HG02763 (cell line): ENCODE results near the gene PTPN12.
"Not testable (repeated sequence)": the region's sequence is repeated elsewhere in the genome, so short reads cannot be mapped to it uniquely, and the experiment has no call there.

Experiments
- ATAC-seq: cut with Tn5 transposase; IDR thresholded peaks from one replicate; pipeline ENCODE4 v1.9.1; 2021; ENCODE audit warnings: mild to moderate bottlenecking, moderate library complexity; ENCODE audit not compliant: unreplicated experiment

PTPN12 gene

DNA sequence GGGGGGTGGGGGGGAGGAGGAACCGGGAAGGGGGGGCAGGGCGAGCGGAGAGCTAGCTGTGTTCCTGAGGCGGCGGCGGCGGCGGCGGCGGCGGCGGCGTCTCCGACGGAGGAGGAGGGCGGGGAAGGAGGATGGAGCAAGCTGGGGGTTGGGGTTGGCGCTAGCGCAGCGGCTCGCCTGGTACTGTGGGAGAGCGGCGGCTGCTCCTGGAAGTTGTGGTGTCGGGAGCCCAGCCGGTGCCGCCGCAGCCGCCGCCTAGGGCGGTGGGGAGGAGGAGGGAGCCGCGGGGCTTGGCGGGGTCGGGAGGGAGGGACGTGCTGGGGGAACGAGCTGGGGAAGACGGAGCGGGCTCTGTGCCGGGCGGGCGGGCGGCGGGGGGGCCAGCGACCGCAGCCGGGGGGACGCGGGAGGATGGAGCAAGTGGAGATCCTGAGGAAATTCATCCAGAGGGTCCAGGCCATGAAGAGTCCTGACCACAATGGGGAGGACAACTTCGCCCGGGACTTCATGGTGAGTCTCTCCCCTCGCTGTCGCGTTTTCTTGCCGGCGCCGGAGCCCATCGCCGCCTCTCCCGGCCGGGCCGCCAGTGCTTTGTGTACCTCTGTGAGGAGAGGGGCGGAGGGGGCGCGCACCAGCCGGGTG, at the start of gene PTPN12:
Gene PTPN12 (plus strand): TSS at position 160 of the 642 bp plus-strand sequence. CDS start 252 bp downstream, at position 412.
- peak; percentile 35 for ATAC-seq

DNA sequence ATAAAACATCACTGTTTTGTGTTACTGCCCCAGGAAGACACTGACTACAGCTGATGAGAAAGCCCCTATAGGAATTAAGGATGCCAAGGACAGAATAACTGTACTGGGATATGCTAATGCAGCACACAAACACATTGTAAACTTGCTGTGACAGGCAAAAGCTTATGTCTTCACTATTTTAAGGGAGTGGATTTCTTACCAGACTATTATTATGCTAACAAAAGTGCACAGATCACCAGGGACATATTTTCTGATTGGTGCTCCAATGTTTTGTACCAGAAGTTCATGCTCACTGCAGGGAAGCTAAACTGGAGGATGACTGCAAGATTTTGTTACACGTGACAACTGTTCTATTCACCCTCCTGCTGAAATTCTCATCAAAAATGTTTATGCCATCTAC, 48.1 kb upstream of the PTPN12 start:
- no peak for ATAC-seq

DNA sequence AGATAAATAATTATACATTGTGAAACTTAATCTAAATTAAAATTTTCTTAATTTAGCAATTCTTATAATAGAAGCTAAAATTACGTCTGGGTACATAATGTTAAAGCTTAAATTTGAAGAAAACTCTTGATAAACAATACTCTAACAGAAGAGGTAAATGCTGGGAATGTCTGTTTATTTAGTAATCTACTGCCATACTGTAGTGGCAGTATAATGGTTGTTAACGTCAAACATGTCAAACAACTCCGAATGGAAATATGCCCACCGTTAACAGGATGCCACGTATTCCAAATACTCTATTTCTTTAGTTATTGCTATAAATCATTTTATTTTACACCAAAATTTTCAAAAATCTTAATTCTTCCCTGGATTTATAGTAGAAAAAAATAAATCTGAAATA, 40.0 kb upstream of the PTPN12 start:
- no peak for ATAC-seq

DNA sequence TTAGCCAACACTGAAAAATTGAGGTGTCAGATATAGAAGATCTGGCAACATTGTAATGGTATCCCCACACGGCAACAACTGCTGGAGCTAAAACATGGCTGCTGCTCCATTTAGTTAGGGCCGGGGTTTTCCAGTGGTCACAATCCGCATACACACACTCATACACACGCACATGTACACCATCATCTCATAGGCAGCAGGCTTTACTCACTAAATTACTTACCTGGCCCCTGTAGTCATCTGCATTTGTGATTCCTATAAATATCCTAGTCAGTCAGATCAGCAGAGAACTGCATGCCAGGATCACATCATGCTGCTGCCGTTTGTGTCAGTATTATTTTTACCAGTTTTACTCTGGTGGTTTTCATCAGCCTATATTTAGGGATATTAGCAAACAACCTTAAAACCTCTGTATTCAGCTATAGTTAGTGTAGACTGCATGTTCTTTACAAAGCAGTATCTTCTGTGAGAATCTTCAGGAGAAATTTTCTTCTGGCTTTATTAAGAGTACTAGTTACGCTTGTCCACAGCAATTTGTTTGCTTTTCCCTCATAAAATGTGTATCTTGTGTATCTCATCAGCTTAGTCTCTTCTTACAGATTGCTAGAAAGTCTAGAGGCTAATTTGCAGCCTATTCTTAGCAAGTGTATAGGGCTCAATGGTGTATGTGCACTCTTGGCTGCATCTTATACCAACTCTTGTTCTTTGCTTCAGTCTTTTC, 38.3 kb upstream of the PTPN12 start:
- ATAC-seq: no peak

DNA sequence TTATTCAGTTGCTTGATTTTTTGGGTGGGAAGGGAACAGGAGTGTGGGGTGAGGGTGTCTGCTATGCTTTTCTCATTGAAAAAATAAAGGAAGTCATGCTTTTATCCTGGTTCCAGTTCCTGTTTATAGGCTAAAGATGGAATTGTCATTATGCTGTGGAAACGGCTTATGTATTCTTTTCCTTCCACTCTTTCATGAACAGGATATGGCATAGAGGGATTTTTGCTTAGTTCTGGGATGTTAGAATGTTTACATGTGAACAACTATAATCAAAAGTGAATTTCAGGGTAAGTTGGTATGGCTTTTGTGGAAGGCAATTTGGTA, 35.9 kb upstream of the PTPN12 start:
- no peak for ATAC-seq

DNA sequence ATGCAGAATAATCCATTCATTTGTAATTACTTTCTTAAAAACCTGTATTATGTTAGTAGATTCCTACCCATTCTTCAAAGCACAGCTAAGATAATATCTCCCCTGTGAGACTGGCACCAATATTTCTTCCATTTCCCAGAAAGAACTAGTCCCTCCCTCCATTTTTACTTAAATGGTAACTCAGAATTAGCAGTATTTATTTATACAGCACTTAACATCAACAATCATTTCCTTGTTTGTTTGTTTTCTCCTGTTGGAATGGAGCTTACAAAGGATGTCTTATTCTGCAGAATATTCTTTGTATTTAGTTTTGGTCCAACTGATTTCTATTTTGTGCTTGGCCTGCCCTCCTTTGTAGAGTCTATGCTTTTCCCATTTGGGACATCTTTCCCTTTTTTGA, 32.1 kb upstream of the PTPN12 start:
- no peak for ATAC-seq

DNA sequence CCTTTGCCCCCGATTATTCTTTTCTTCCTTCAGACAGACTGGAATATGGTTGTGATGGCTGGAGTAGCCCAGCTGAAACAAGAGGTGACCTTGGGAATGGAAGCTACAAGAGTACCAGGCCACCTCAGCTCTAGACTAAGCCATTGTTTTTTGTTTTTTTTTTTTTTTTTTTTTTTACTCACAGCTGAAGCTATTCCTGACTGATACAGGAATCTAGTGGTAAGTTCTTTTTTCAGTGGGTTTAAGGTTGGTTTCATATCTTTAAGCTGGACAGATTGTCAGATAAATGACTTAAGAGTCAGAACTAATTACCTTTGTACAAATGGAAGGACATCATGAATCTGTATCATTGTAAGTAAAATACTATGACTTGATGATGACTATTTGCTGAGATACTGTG, 30.2 kb upstream of the PTPN12 start:
- ATAC-seq: no peak

DNA sequence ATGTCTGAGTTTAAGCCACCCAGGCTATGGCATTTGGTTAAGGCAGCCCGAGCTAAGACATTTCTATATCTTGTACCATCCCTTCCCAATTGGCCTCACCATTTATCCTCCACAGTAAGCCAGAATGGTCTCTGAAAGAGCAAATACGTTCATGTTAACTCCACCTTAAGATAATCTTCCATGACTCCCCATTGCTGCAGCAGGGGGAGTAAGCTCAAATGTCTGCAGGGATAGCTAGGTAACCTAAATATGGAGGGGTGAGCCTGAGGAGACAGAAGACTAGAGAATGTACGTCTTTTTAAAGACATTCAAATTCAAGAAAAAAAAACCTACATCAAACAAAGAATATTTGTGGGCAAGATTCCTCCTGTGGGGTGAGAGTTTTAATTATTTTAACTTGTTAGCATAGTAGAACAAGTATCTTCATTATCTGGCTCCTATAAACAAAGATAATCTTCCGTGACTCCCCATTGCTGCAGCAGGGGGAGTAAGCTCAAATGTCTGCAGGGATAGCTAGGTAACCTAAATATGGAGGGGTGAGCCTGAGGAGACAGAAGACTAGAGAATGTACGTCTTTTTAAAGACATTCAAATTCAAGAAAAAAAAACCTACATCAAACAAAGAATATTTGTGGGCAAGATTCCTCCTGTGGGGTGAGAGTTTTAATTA, 24.0 kb upstream of the PTPN12 start:
- ATAC-seq: not testable (repeated sequence)

DNA sequence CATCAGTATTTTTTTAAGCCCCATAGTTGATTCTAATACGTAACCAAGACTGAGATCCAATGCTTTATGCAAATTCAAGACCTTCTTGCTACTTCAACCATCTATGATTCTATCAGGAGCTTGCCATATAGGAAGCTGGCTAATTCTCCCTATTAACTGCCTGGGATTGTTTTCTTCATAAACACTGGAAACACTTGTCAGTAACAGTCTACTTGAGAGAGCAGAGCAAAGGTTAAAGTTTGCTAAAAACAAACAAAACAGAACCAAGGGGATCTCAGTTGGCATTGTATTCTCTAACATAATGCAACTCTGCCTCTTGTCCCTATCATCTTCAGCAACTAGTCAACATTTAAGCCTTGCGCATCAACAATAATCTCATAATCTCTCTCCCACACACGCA, 21.0 kb upstream of the PTPN12 start:
- no peak for ATAC-seq

DNA sequence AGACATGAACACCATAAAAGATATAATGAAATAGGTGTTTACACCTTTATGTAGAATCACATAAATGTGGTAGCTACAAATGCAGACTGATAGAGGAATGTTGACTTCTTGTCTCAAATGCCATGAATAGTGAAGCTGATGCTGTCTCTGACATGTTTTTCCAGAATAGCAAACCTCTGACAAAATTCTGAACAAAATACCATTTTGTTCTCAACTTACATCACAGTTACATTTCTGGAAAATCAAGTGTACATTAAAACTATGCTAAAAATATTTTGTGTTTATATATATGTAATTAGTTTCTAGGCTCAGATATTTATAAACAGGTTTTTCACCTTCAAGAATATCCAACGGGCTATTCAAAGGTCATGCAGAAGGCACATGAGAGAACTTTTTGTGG, 16.8 kb upstream of the PTPN12 start:
- no peak for ATAC-seq

DNA sequence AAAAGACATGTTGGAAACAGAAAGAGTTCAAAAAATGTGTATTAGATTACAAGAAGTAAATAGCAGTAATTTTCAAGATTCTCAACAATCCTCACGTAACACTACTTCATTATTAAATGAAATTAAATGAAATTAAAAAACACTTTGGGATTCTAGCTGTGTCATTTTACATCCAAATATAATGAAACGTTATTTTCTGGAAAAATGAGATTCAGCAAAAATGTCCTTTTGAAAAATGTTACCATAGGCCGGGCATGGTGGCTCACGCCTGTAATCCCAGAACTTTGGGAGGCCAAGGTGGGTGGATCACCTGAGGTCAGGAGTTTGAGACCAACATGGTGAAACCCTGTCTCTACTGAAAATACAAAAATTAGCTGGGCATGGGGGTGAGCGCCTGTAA, 15.6 kb upstream of the PTPN12 start:
- ATAC-seq: not testable (repeated sequence)

DNA sequence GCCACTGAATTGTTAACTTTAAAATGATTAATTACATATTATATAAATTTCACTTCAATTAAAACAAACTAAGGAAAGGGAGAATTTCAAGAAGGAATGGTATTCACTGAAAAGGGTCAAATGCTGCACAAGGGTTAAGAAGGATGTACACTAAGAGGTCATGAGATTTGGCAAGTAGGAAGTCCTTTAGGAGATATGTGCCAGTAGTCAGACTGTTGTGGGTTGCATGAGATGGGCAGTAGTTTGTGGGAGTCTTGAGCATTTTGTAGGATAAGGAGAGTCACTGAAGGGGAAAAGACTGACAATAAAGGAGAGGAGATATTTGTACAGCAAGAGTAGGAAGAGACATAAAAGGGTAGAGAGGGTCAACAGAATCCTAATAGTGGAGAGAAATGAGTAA, 12.4 kb upstream of the PTPN12 start:
- no peak for ATAC-seq

DNA sequence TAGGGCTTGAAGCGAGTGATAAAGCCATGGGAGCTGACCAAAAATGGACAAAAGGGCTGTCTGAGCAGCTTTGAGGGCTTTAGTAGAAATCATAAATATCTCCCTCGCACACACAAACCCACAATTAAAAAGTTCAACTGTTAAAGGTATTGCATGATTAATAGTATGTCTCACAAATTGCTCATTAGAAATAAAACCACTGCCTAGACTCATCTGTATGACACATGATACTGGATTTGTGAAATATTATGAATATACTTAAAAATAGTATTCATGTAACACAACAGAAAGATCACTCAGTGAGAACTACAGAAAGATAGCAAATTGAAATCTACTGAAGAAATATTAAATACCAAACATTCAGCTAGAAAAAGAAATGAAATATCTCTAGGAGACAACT, 11.9 kb upstream of the PTPN12 start:
- no peak for ATAC-seq

DNA sequence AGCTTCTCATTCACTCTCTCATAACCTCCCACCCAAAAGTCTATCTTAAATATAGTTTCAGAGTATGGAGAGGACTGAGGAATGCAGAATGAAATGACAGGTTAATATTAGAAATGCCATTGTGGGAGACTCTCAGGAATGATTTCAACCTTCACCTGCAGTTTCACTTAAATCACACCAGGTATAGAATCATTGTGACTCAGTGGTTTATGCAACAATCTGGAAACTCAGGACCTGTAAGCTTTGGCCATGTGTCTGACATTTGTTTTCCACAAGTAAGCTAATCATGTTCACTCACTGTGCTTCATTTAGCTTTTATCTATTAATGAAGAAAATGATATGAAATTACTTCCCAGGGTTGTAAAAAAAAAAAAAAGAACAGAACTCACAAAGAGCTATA, 8.7 kb upstream of the PTPN12 start:
- no peak for ATAC-seq

DNA sequence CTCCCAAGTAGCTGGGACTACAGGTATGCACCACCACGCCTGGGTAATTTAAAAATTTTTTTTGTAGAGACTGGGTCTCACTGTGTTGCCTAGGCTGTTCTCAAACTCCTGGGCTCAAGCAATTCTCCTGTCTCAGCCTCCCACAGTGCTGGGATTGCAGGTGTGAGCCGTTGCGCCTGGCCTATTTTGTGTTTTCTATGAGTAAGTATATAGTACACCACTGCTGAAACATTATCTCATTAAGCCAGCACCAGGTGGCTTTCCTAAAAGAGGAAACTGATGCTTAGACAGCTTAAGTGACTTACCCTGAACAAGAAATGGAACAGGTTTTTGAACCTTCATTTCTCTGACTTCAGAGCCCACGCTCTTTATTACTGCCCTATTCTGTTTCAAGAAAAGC, 7.8 kb upstream of the PTPN12 start:
- no peak for ATAC-seq

DNA sequence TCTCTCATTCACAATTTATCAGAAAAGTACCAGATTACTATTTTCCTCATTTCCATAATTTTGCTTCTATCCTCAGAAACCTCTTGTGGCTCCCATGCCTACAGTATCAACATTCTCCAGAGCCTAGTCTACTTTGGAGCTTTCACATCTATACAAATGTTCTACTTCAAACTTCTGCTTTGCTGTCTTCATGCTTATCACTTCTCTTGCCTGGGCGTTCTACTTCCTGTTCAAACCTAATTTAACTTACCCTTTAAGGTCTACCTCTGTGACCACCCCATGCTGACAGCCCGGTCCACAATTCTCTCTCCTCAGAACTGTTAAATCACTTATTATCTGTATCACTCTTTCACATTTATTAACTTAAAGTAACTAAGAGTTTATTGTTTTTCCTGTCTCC, 6.1 kb upstream of the PTPN12 start:
- ATAC-seq: no peak

DNA sequence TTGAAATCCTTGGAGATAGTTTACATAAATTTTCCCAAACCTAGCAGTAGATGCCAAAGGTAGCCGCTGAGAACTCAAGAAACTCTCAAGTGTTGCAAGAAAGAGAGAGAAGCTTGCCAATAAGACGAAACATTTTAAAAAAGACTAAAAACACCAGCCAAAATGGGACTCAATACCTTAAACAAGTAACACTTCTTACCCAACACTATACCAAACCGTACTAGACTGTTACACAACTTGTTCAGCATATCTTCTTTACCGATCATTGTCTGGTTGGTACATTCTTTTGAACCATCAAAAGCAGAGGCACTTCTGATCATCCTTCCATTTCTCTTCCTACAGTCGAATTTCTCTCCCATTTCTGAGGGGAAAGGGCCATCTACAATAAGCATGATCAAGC, 4.8 kb upstream of the PTPN12 start:
- no peak for ATAC-seq

DNA sequence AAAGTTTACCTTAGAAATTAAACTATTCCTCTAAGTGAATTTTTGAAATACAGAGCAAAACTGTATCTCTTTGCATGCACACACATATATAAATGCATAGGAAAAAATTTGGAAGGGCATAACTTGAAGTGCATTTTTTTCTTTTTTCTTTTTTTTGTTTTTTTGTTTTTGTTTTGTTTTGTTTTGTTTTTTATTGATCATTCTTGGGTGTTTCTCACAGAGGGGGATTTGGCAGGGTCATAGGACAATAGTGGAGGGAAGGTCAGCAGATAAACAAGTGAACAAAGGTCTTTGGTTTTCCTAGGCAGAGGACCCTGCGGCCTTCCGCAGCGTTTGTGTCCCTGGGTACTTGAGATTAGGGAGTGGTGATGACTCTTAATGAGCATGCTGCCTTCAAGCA, 4.4 kb upstream of the PTPN12 start:
- ATAC-seq: not testable (repeated sequence)

DNA sequence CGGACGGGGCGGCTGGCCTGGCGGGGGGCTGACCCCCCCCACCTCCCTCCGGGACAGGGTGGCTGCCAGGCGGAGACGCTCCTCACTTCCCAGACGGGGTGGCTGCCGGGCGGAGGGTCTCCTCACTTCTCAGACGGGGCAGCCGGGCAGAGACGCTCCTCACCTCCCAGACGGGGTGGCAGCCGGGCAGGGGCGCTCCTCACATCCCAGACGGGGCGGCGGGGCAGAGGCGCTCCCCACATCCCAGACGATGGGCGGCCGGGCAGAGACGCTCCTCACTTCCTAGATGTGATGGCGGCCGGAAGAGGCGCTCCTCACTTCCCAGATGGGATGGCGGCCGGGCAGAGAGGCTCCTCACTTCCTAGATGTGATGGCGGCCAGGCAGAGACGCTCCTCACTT, 3.0 kb upstream of the PTPN12 start:
- ATAC-seq: not testable (repeated sequence)

DNA sequence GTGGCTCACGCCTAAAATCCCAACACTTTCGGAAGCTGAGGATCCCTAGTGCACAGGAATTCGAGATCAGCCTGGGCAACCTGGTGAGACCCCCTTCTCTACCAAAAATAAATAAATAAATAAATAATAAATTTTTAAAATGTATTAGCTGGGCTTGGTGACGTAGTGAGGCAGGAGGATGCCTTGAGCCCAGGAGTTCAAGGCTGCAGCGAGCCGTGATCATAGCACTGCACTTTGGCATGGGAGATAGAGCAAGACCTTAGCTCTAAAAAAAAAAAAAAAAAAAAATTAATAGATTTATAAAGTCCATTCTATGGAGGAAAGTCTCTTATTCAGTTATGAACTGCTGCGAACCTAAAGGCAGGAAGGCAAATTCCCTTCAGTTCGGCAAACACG, 1.1 kb upstream of the PTPN12 start:
- ATAC-seq: no peak

DNA sequence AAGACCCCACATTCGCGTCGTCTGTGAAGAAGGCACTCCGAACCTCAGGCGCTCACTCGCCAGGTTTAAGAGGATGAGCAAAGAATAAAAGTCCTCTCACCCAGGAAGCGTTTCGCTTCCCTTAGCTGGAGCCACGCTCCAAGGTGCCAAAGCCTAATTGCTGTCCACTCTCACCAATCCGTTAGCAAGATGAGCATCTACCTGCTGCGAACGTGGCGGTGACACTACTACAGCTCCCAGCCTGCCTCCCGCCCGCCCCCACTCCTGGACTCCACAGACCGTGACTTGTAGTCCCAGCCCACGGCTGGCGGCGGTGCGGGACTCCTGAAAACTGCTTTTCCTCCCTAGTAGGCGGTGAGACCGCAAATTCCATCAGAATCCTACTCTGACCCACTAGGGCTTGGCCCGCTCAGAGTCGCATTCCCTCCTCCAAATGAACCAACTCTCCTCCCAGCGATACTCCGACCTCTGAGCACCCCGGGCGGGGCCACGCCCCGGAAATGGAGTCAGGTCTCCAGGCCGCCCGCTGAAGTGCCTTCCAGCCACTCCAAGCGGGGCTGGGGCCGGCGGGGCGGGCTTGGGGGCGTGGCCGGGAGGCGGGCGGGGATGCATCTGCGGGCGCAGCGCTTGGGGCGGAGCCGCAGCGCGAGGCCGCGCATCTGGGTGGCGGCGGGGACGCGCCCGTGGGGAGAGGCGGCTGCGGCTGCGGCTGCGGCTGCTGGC, 521 bp upstream of the PTPN12 start:
- peak; percentile 93 for ATAC-seq

DNA sequence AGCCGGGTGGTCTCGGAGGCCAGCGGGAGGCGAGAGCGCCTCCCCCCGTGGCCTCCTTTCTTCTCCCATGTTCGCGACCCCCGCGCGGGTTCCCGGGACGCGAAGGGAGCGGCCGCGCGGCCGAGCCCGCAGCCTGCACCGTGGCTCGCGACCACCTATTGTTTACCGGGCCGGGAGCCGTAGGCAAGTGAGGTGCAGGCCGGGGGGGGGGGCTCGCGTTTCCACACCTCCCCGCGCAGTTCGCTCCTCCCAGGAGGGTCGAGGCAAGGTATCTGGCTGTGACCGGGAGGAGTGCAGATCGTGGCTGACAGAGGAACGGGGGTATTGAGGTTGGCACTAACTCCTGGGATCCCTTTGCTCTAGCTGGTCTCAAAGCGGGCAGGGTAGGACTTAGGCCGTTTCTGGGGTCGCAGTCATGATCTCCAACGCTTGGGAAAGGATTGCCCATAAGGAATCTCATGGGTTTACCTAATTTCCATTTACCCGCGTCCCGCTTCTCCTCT, 734 bp downstream of the PTPN12 start:
- peak; percentile 4 for ATAC-seq
